SK-N-MC (cell line): ENCODE measurements around the gene PDE8A.
"Not testable (repeated sequence)": the region's sequence is repeated elsewhere in the genome, so short reads cannot be mapped to it uniquely, and the experiment has no call there.

Experiments used
- EZH2 ChIP-seq: fragments of 200-600 bp; sonication (generic); IDR thresholded peaks from one replicate; pipeline ENCODE4 v1.6.1; 2017; ENCODE audit warnings: antibody characterized with exemption
- FOXP2 ChIP-seq: optimal IDR thresholded peaks from 2 replicates; pipeline ENCODE3; 2011; ENCODE audit warnings: mild to moderate bottlenecking, moderate library complexity; ENCODE audit not compliant: insufficient read depth; ENCODE audit errors: extremely low read length, control extremely low read depth
- POLR2AphosphoS5 ChIP-seq: IDR thresholded peaks from 2 replicates; pipeline ENCODE4 v1.6.1; 2012; ENCODE audit warnings: mild to moderate bottlenecking, low read depth, low read length, borderline replicate concordance

DNA sequence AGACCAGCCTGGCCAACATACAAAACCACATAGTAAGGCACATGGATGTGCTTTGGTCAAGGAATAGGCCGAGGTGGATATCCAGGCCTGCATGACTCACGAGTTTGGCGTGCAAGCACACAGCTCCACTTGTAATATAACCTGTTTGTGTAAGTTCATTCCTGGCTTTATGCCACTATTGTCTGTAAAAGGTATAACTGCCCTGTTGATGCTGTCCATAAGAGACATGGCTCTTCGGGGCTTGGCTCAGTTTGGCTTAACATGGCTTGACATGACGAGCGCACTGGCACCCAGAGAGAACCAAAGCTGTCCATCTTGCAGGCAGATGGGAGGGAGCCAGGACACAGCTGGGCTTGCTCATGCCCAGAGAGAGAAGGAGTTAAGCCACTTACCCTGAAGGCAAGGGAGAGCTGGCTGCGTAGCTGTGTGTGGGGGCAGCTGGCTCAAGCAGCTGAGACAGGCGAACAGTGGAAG is 195.4 kb downstream of the PDE8A start:
- TF ChIP-seq POLR2AphosphoS5, EZH2, FOXP2: not testable (repeated sequence)
